Measurements from ENCODE around the gene ANGPTL8. TPM values are rescaled to one million over a fixed set of nuclear protein-coding genes. Genes with fewer than 3 reads are reported as not detected.

The ANGPTL8 gene
- total RNA-seq, 1 donor from 2014 or later = not detected

DNA sequence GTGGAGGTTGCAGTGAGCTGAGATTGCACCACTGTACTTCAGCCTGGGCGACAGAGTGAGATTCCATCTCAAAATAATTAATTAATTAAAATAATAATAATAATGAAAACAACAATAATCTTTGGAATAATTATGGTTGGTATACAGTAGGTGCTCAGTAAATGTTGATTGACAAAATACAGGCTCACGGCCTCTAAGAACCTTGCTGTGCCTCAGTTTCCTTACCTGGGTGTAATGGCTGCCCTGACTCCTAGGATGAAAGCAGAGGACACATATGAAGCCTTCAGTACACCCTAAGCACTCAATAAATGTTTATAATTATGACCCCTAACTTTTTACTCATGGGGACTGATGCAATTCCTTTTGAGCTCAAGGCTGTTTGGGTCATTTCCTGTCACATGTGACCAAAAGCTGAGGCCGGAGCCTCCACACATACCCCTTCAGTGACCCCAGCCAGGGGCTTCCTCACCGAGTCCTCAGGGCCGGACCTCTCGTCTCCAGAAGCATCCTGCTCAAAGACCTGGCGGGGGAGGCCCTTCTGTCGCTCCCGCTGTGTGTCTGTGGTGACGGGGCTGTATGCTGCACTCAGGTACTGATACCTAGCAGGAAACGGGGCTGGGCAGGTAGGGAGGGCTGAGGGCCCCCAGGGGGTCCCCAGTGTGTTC, 12.4 kb downstream of the ANGPTL8 start:
- TF ChIP-seq CTCF (conservative IDR thresholded peaks at IDR 0.05; ENCODE audit: low read depth, low read length) = no peak
- no peak for DNase-seq (ENCODE audit: low read depth)
- no peak overlapping the region for H3K4me3 ChIP-seq (ENCODE audit: low read depth, low read length)

GRCh38 chr19:11252665-11253355, 13.4 kb downstream of the ANGPTL8 start:
- no peak for DNase-seq (ENCODE audit: low read depth)
- H3K4me3 ChIP-seq (ENCODE audit: low read depth, low read length) = no peak overlapping the region
- TF ChIP-seq CTCF (conservative IDR thresholded peaks at IDR 0.05; ENCODE audit: low read depth, low read length) = no peak

GRCh38 chr19:11254666-11255065, 15.2 kb downstream of the ANGPTL8 start:
- DNase-seq (ENCODE audit: low read depth) = no peak
- no peak overlapping the region for H3K4me3 ChIP-seq (ENCODE audit: low read depth, low read length)
- peak; percentile 43 for TF ChIP-seq CTCF (conservative IDR thresholded peaks at IDR 0.05; ENCODE audit: low read depth, low read length)

GRCh38 chr19:11256189-11256588, 16.8 kb downstream of the ANGPTL8 start:
- H3K4me3 ChIP-seq (ENCODE audit: low read depth, low read length) = no peak overlapping the region
- DNase-seq (ENCODE audit: low read depth) = no peak
- no peak for TF ChIP-seq CTCF (conservative IDR thresholded peaks at IDR 0.05; ENCODE audit: low read depth, low read length)

- TF ChIP-seq CTCF (conservative IDR thresholded peaks at IDR 0.05; ENCODE audit: low read depth, low read length) = no peak
- no peak for DNase-seq (ENCODE audit: low read depth)
- no peak overlapping the region for H3K4me3 ChIP-seq (ENCODE audit: low read depth, low read length)
Measured at GRCh38 chr19:11257846-11258380, 18.5 kb downstream of the ANGPTL8 start.

DNA sequence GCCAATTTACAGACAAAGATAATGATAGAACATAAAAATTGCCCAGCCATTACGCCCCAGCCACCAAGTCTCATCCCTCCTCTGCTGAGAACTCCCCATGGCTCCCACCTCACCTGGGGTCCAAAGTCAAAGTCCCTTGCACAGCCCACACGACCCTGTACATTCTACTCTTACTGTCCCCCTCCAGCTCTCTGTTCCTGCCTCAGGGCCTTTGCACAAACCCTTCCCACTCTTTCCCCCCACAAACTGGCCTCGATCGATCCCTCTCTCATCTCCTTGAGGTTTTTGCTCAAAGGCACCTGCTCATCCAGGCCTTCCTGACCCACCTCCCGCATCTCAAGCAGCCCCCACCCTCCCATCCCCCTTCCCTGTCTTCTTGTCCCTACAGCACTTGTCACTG, 21.6 kb downstream of the ANGPTL8 start:
- H3K4me3 ChIP-seq (ENCODE audit: low read depth, low read length) = no peak overlapping the region
- DNase-seq (ENCODE audit: low read depth) = no peak
- TF ChIP-seq CTCF (conservative IDR thresholded peaks at IDR 0.05; ENCODE audit: low read depth, low read length) = no peak
